ENCODE data around the gene SOCS1.

DNA sequence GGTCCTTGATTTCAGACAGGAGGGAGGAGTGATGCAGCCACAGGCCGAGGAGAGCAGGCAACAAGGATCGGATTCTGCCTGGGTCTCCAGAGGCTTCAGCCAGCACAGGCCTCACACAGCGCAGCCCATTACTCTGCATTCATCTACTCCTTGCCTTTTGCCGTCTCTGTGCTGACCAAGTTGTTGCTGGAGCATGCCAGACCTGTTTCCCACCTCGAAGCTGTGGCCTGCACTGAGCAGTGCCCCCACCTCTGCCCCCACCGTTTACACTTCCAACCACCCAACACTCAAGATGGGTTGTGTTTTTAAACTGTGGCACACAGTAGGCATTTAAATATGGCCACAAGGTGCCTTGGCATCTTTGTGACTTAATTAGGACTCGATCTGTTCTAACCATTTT lies 19.0 kb upstream of the SOCS1 start:
- TF ChIP-seq POLR2A (IDR thresholded peaks at IDR 0.05) (no peak), CTCF (IDR thresholded peaks at IDR 0.05 in 8 of 11, conservative IDR thresholded peaks at IDR 0.05 in 3 of 11) (no peak), POLR2AphosphoS5 (IDR thresholded peaks at IDR 0.05) (no peak)
